Measurements from ENCODE around the gene PAX2. TPM values are rescaled to one million over a fixed set of nuclear protein-coding genes. Genes with fewer than 3 reads are reported as not detected.

PAX2 gene
- total RNA-seq, 1 donor from 2014 or later, result 17.4 TPM

DNA sequence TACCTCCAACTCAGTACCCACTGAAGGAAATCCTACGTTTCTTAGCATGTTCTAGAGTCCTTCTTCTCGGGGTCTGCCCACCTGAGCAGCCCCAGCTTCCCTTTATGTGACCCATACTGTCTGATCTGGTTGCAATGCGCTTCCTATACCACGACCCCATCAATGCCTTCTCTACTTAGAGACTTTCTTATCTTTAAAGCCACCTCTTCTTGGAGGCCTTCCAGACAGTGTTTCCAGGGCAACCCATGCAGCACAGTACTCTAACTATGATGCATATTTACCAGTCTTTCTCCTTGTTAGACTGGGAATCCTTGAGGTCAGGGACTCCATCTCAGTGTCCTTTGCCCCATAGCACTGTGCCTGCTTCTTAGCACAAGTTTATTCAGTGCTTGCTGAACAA, 112.9 kb downstream of the PAX2 start:
- DNase-seq (ENCODE audit: low spot score), result no peak
- TF ChIP-seq, protein P1, sequence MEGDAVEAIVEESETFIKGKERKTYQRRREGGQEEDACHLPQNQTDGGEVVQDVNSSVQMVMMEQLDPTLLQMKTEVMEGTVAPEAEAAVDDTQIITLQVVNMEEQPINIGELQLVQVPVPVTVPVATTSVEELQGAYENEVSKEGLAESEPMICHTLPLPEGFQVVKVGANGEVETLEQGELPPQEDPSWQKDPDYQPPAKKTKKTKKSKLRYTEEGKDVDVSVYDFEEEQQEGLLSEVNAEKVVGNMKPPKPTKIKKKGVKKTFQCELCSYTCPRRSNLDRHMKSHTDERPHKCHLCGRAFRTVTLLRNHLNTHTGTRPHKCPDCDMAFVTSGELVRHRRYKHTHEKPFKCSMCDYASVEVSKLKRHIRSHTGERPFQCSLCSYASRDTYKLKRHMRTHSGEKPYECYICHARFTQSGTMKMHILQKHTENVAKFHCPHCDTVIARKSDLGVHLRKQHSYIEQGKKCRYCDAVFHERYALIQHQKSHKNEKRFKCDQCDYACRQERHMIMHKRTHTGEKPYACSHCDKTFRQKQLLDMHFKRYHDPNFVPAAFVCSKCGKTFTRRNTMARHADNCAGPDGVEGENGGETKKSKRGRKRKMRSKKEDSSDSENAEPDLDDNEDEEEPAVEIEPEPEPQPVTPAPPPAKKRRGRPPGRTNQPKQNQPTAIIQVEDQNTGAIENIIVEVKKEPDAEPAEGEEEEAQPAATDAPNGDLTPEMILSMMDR (IDR thresholded peaks at IDR 0.05; ENCODE audit: unreplicated experiment), result no peak
- peaks cover 4% of the 10 kb centered on the region for H3K4me1 Mint-ChIP-seq (ENCODE audit: unreplicated experiment)
- no peaks in the 10 kb centered on the region for H3K36me3 Mint-ChIP-seq (ENCODE audit: low read depth, unreplicated experiment)
- peaks cover 6% of the 10 kb centered on the region for H3K27me3 Mint-ChIP-seq (ENCODE audit: unreplicated experiment)
- no peak overlapping the region for H3K4me3 Mint-ChIP-seq (ENCODE audit: unreplicated experiment)
- H3K27ac Mint-ChIP-seq (ENCODE audit: unreplicated experiment), result no peak overlapping the region
- no peaks in the 10 kb centered on the region for H3K9me3 Mint-ChIP-seq (ENCODE audit: unreplicated experiment)

DNA sequence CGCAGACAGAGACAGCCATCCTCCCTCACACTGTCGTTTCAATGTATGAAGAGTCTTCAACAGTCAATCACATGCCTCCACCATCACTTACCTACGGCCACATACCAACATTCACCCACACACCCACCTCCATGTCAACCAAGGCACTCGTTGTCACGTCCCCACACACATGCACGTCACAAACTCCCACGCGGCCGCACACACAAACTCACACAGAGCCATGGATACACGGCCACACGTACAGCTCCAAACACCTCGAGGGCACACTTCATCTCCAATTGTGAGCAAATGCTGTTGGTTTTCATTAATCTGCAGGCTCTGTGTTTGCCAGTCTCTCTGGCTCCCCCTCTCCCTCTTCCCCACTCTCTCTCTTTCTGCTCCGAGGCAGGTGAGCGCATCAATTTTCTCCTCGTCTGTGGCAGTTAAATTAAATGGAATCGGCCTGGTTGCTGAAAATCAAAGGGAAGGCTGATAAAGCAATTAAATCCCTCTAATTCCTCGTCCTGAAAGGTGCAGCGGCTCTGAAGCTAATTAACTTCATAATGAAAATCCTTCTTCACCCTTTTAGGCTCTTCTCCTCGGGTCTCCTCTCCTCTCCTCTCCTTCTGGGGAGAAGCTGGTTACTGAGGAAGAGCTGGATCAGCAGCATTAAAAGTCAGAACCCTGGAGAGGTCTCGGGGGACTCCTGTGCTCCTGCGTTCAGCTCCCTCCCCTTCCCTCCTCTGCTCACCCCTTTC, 113.5 kb downstream of the PAX2 start:
- Mint-ChIP-seq H3K4me1 (ENCODE audit: unreplicated experiment) (peaks cover 4% of the 10 kb centered on the region), H3K27ac (ENCODE audit: unreplicated experiment) (no peak overlapping the region), H3K36me3 (ENCODE audit: low read depth, unreplicated experiment) (no peaks in the 10 kb centered on the region), H3K4me3 (ENCODE audit: unreplicated experiment) (no peak overlapping the region), H3K9me3 (ENCODE audit: unreplicated experiment) (no peaks in the 10 kb centered on the region), H3K27me3 (ENCODE audit: unreplicated experiment) (peaks cover 6% of the 10 kb centered on the region)
- TF ChIP-seq, protein P1 (IDR thresholded peaks at IDR 0.05; ENCODE audit: unreplicated experiment), result no peak
- DNase-seq (ENCODE audit: low spot score), result no peak

- TF ChIP-seq, protein P1 (IDR thresholded peaks at IDR 0.05; ENCODE audit: unreplicated experiment), result no peak
- no peak overlapping the region for H3K27ac Mint-ChIP-seq (ENCODE audit: unreplicated experiment)
- H3K36me3 Mint-ChIP-seq (ENCODE audit: low read depth, unreplicated experiment), result no peaks in the 10 kb centered on the region
- no peak overlapping the region for H3K4me3 Mint-ChIP-seq (ENCODE audit: unreplicated experiment)
- H3K27me3 Mint-ChIP-seq (ENCODE audit: unreplicated experiment), result peaks cover 6% of the 10 kb centered on the region
- no peaks in the 10 kb centered on the region for H3K9me3 Mint-ChIP-seq (ENCODE audit: unreplicated experiment)
- DNase-seq (ENCODE audit: low spot score), result no peak
- peaks cover 4% of the 10 kb centered on the region for H3K4me1 Mint-ChIP-seq (ENCODE audit: unreplicated experiment)
These were observed 114.0 kb downstream of the PAX2 start for GRCh38 chr10:100859484-100859763.

DNA sequence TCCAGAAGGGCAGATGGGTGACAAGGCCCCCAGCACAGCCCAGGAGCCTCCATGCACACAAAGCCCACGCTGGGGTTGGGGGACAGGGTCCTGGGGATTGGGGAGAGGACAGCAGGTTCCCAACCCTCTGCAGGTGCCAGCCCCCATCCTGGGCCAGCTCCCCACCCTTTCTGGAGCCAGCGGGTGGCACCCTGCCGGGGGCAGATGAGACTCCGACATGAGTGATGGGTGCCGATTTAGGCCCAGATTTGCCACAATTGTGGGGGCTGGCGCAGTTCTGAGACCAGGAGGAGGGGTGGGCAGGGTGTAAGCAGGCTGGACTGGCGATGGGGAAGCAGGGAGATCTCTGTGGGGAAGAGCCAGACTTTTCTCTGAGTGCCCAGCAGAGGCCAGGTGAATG, 118.1 kb downstream of the PAX2 start:
- H3K4me1 Mint-ChIP-seq (ENCODE audit: unreplicated experiment), result peaks cover 21% of the 10 kb centered on the region
- H3K36me3 Mint-ChIP-seq (ENCODE audit: low read depth, unreplicated experiment), result no peaks in the 10 kb centered on the region
- no peak for DNase-seq (ENCODE audit: low spot score)
- H3K9me3 Mint-ChIP-seq (ENCODE audit: unreplicated experiment), result no peaks in the 10 kb centered on the region
- peaks cover 13% of the 10 kb centered on the region for H3K27me3 Mint-ChIP-seq (ENCODE audit: unreplicated experiment)
- no peak overlapping the region for H3K27ac Mint-ChIP-seq (ENCODE audit: unreplicated experiment)
- no peak overlapping the region for H3K4me3 Mint-ChIP-seq (ENCODE audit: unreplicated experiment)
- TF ChIP-seq, protein P1 (IDR thresholded peaks at IDR 0.05; ENCODE audit: unreplicated experiment), result no peak

DNA sequence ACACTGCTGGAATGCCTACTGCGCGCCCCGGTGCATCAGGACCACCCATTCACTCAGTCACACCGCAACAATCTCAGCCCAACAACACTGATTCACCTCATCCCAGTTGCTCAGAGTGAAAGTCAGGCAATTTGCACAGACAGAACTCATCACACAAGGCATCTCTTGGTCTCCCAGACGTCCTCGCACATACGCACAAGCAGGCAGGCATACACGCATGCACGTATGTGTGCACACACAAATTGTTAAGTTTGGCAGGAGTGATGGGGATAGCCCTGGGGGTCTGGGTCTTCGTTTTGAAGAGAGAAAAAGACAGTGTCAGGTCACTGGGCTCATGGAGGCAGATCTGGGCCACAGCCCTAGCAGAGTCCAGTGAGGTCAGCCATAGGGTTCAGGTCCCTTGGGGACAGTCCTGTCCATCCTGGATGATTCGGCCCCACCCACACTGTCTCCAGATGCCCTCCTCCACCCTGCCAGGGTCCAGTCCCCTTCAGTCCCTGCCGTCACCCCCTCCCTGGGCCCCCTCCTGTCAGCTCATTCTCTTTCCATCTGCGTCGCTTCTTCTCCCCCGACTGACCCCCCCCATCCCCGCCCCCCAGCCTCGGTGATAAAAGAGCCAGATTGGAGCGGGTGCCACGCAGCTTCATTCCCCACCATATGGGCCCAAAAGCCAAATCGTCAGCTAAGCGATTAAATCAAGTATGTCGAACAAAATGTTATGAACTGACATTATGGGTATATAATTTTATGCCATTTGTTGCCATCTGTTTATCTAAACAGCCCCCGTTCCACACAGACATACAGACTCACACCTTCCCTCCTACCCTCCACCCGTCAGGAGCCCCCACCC, 118.9 kb downstream of the PAX2 start:
- H3K9me3 Mint-ChIP-seq (ENCODE audit: unreplicated experiment), result no peaks in the 10 kb centered on the region
- TF ChIP-seq, protein P1 (IDR thresholded peaks at IDR 0.05; ENCODE audit: unreplicated experiment), result no peak
- no peaks in the 10 kb centered on the region for H3K36me3 Mint-ChIP-seq (ENCODE audit: low read depth, unreplicated experiment)
- no peak for DNase-seq (ENCODE audit: low spot score)
- H3K27ac Mint-ChIP-seq (ENCODE audit: unreplicated experiment), result peak overlapping the region; percentile 32
- peaks cover 21% of the 10 kb centered on the region for H3K4me1 Mint-ChIP-seq (ENCODE audit: unreplicated experiment)
- H3K27me3 Mint-ChIP-seq (ENCODE audit: unreplicated experiment), result peaks cover 13% of the 10 kb centered on the region
- H3K4me3 Mint-ChIP-seq (ENCODE audit: unreplicated experiment), result no peak overlapping the region
